Limb (tissue), 2 donors: Measurements from ENCODE around the gene TMEM217.

ENCODE experiments used
- DNase-seq, 2 donors: peaks; one replicate each; pipeline ENCODE4 v3.0.0-alpha.2; 2016; ENCODE audit errors: extremely low spot score in 2 of 2

Gene TMEM217

DNA sequence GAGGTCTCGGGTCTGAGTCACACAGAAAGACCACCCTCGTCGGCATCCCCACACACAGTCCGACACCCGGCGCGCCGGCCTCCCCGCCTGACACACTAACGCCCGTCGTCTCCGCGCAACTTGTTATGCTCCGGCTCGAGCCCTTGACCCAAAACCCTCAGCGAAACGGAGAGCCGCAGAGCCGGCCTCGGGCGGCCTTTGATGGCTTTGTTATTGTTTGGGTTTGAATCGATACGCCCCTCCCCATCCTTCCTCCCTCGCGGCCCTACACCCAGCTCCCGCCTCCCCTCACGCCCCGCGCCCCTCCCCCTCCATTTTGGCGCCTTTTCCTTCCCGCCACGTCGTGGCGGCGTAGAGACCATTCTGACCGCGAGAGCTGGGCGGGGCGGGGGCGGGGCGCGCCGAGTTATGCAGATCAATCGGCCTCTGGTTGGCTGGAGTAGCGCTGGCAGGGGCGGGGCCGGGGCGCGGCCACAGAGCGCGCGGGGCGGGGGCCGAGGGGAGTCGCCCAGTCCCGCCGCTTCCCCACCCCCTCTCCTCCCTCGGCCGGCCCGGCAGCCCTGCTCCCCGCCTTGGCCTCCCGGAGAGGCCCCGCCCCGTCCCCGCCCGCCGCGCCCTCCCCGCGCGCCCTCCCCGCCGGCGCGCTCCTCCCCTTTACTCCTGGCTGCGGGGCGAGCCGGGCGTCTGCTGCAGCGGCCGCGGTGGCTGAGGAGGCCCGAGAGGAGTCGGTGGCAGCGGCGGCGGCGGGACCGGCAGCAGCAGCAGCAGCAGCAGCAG is 88.3 kb downstream of the TMEM217 start, which contains the start of gene PIM1:
Gene PIM1, plus strand, starts transcription at position 657 of the 777 bp plus-strand sequence. CDS start 424 bp downstream, outside the sequence.
- DNase-seq = peak; percentile 98 to 100

DNA sequence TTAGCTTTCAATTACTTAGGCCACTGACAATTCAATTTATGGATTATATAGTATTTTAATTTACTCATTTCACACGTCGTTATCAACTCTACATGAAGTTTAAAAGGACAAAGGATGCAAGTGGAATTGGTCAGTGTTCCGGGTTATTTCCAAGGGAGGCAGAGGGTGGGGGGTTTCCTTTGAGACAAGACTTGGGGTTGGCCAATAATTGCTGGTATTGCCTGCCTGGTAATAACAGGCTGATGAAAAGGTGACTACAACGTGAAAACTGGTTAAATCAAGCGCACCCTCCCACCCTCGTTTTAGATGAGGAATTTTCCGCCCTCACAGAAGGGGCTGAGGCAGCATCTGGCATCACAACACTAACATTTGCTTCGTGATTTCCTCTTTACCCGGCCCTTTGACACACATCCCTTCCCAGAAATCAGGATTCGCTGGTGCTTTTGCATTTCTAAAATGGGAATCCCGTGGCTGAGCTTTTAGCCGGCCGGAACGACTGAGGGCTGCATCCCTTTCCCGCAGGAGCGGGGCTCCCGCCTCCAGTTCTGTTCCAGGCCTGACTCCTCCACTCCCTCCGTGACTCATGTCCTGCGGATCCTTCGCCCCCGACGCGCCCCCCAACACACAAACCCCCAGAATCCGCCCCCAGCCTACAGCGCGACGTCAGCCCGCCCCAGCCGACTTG is 89.0 kb downstream of the TMEM217 start:
- DNase-seq = no peak

DNA sequence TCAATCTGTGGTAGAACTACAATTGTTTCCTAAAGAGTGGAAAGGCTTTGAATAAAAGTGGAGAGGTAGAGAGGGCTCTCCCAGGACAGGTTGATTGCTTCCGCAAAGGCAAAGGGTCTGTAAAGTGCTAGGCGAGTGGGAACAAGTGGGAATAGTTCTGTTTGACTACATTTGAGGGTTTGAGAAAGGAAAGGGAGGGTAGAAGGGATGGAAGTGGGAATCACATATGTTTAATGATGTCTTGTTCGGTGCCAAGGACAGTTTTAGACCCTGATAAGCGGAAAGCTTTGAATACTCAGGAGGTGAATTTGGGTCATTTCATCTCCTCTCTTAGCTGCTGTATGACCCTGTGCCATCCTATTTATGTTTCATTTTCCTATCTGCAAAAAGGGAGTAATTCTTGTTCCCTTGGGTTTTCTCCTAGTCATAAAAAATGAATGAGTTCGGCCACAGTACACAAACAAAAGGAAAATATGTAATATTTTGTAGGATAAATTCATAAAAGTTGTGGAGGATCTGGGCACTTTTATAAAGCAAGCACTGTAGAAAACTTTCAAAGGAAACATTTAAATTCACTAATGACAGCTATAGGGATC is 89.7 kb downstream of the TMEM217 start:
- DNase-seq = no peak

DNA sequence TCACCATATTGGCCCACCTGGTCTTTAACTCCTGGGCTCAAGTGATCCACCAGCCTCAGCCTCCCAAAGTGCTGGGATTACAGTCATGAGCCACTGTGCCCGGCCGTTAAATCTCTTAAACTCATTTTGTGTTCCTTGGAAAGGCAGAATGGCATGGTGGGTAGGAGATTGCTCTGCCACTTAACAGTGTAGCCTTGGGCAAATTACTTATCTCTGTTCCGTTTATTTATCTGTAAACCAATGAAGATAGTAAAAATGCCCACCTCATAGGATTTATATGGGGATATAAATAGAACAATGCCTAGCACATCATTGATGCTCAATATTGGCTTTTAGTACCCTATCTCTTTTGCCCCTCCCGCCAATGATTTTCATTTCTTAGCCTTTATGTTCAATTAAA is 95.2 kb downstream of the TMEM217 start:
- no peak for DNase-seq
